Activated CD4-positive, alpha-beta T cell treated with anti-CD3 and anti-CD28 coated beads for 36 hours (primary cell): Measurements from ENCODE around the gene MAPK8IP2. TPM values are rescaled to one million over a fixed set of nuclear protein-coding genes. Genes with fewer than 3 reads are reported as not detected.
"Not testable (repeated sequence)": the region's sequence is repeated elsewhere in the genome, so short reads cannot be mapped to it uniquely, and the experiment has no call there.

Experiments
- ATAC-seq: fragments of 200-7000 bp; cut with Tn5 transposase; one replicate; pipeline ENCODE4 v1.10.0; 2021; ENCODE audit warnings: mild to moderate bottlenecking, moderate library complexity
- CTCF ChIA-PET: fragments of 350-600 bp; sonication (Branson Sonifier 250); formaldehyde crosslinking; loops from one replicate; lab custom pipeline; 2021; ENCODE audit warnings: antibody characterized with exemption; lab: Charles Lee
- POLR2A ChIA-PET: fragments of 350-600 bp; sonication (Branson Sonifier 250); formaldehyde crosslinking; loops from one replicate; lab custom pipeline; 2021; ENCODE audit warnings: antibody characterized with exemption, inconsistent platforms; lab: Charles Lee
- DNase-seq: peaks from one replicate; pipeline ENCODE4 v3.0.0-alpha.2; 2020
- H3K27ac Mint-ChIP-seq: one replicate; pipeline ENCODE4 v1.8.0; 2021; ENCODE audit warnings: mixed read lengths
- H3K27me3 Mint-ChIP-seq: one replicate; pipeline ENCODE4 v1.8.0; 2021; ENCODE audit warnings: mixed read lengths
- H3K36me3 Mint-ChIP-seq: one replicate; pipeline ENCODE4 v1.8.0; 2021; ENCODE audit warnings: low read depth, mixed read lengths
- H3K4me1 Mint-ChIP-seq: one replicate; pipeline ENCODE4 v1.8.0; 2021; ENCODE audit warnings: mixed read lengths
- H3K4me3 Mint-ChIP-seq: one replicate; pipeline ENCODE4 v1.8.0; 2021; ENCODE audit warnings: mild to moderate bottlenecking, moderate library complexity, mixed read lengths
- H3K9me3 Mint-ChIP-seq: one replicate; pipeline ENCODE4 v1.8.0; 2021; ENCODE audit warnings: low read depth, mixed read lengths
- intact Hi-C, 2 experiments: fragments of 100-400 bp; cut with DNase I in 1 of 2; cut with micrococcal nuclease in 1 of 2; formaldehyde crosslinking; loops; one replicate each; pipeline versions ENCODE4 v1.14.2 to v1.15.1; 2022 to 2024; cut with DNase I, micrococcal nuclease
- total RNA-seq, 2 experiments: library from RNA; stranded (reverse); gene quantifications; one replicate each; pipeline ENCODE4 v1.2.3, GENCODE V29; 2021

Gene MAPK8IP2
- total RNA-seq, 2 experiments from 2014 or later: 0.14 TPM

- CTCF ChIA-PET: interaction anchor here (0.8 to 1.2 kb wide), 4 partner anchors 19 to 54 kb away, joined by 3 to 5 read pairs (median 4); partner anchors contain the start of genes CHKB and SYCE3
- H3K9me3 Mint-ChIP-seq: no peaks in the 10 kb centered on the region
- peak overlapping the region; percentile 49 for H3K4me3 Mint-ChIP-seq
- DNase-seq (no peak), ATAC-seq (no peak)
- POLR2A ChIA-PET: interaction anchor here (0.6 kb wide), 2 partner anchors 19 to 278 kb away, joined by 5 read pairs; no protein-coding TSS in a partner anchor
- peaks cover 33% of the 10 kb centered on the region for H3K27me3 Mint-ChIP-seq
- H3K27ac Mint-ChIP-seq: no peak overlapping the region
- intact Hi-C loops: no loop called here
- peaks cover 7% of the 10 kb centered on the region for H3K4me1 Mint-ChIP-seq
- no peaks in the 10 kb centered on the region for H3K36me3 Mint-ChIP-seq
These were observed 1.2 kb downstream of the MAPK8IP2 start for GRCh38 chr22:50601669-50602337.

- Mint-ChIP-seq H3K4me1 (peaks cover 7% of the 10 kb centered on the region), H3K27me3 (peaks cover 36% of the 10 kb centered on the region), H3K36me3 (no peaks in the 10 kb centered on the region), H3K9me3 (no peaks in the 10 kb centered on the region), H3K4me3 (peak overlapping the region; percentile 49), H3K27ac (no peak overlapping the region)
- CTCF ChIA-PET: interaction anchor here (0.8 to 1.2 kb wide), 4 partner anchors 19 to 54 kb away, joined by 3 to 5 read pairs (median 4); partner anchors contain the start of genes CHKB and SYCE3
- intact Hi-C loops: no loop called here
- ATAC-seq (no peak), DNase-seq (no peak)
- POLR2A ChIA-PET: interaction anchor here (0.5 to 0.6 kb wide), 2 partner anchors 100 to 279 kb away, joined by 3 to 5 read pairs; no protein-coding TSS in a partner anchor
These were observed 1.7 kb downstream of the MAPK8IP2 start for GRCh38 chr22:50602338-50602700.

- no peaks in the 10 kb centered on the region for H3K36me3 Mint-ChIP-seq
- ChIA-PET CTCF (no interaction called here), POLR2A (no interaction called here)
- peaks cover 42% of the 10 kb centered on the region for H3K27me3 Mint-ChIP-seq
- peaks cover 7% of the 10 kb centered on the region for H3K4me1 Mint-ChIP-seq
- no peaks in the 10 kb centered on the region for H3K9me3 Mint-ChIP-seq
- ATAC-seq: no peak
- DNase-seq: no peak
- no peak overlapping the region for H3K27ac Mint-ChIP-seq
- H3K4me3 Mint-ChIP-seq: no peak overlapping the region
- intact Hi-C loops: no loop called here
These were observed 3.1 kb downstream of the MAPK8IP2 start for GRCh38 chr22:50603511-50604255.

GRCh38 chr22:50604256-50605001, 3.8 kb downstream of the MAPK8IP2 start:
- H3K27me3 Mint-ChIP-seq: peaks cover 42% of the 10 kb centered on the region
- POLR2A ChIA-PET: no interaction called here

GRCh38 chr22:50605002-50605612, 4.5 kb downstream of the MAPK8IP2 start:
- ChIA-PET CTCF (no interaction called here), POLR2A (no interaction called here)
- H3K27me3 Mint-ChIP-seq: peaks cover 36% of the 10 kb centered on the region
- no peak for DNase-seq
- no peak for ATAC-seq
- H3K27ac Mint-ChIP-seq: no peak overlapping the region
- no peaks in the 10 kb centered on the region for H3K36me3 Mint-ChIP-seq
- H3K4me1 Mint-ChIP-seq: peaks cover 3% of the 10 kb centered on the region
- H3K4me3 Mint-ChIP-seq: no peak overlapping the region
- H3K9me3 Mint-ChIP-seq: no peaks in the 10 kb centered on the region
- intact Hi-C loops: no loop called here

More at GRCh38 chr22:50604256-50605001, 3.8 kb downstream of the MAPK8IP2 start:
- CTCF ChIA-PET: no interaction called here
- Mint-ChIP-seq H3K36me3 (no peaks in the 10 kb centered on the region), H3K4me3 (no peak overlapping the region), H3K9me3 (no peaks in the 10 kb centered on the region), H3K4me1 (peaks cover 7% of the 10 kb centered on the region), H3K27ac (no peak overlapping the region)
- intact Hi-C loops: no loop called here
- ATAC-seq (no peak), DNase-seq (no peak)

GRCh38 chr22:50605613-50606074, 5.1 kb downstream of the MAPK8IP2 start:
- no peak overlapping the region for H3K4me3 Mint-ChIP-seq
- H3K27ac Mint-ChIP-seq: no peak overlapping the region
- ChIA-PET CTCF (no interaction called here), POLR2A (no interaction called here)
- DNase-seq (no peak), ATAC-seq (no peak)
- H3K4me1 Mint-ChIP-seq: peaks cover 3% of the 10 kb centered on the region
- no peaks in the 10 kb centered on the region for H3K9me3 Mint-ChIP-seq
- H3K27me3 Mint-ChIP-seq: peaks cover 36% of the 10 kb centered on the region
- no peaks in the 10 kb centered on the region for H3K36me3 Mint-ChIP-seq
- intact Hi-C loops: no loop called here

GRCh38 chr22:50606165-50606945, 5.8 kb downstream of the MAPK8IP2 start:
- CTCF ChIA-PET: no interaction called here
- DNase-seq (no peak), ATAC-seq (peak; percentile 48)
- no peak overlapping the region for H3K4me3 Mint-ChIP-seq
- peaks cover 38% of the 10 kb centered on the region for H3K27me3 Mint-ChIP-seq
- no peaks in the 10 kb centered on the region for H3K36me3 Mint-ChIP-seq
- H3K4me1 Mint-ChIP-seq: peaks cover 3% of the 10 kb centered on the region
- H3K27ac Mint-ChIP-seq: no peak overlapping the region
- intact Hi-C loops: no loop called here
- H3K9me3 Mint-ChIP-seq: no peaks in the 10 kb centered on the region
- POLR2A ChIA-PET: no interaction called here

- no peaks in the 10 kb centered on the region for H3K9me3 Mint-ChIP-seq
- no peaks in the 10 kb centered on the region for H3K36me3 Mint-ChIP-seq
- H3K27ac Mint-ChIP-seq: no peak overlapping the region
- H3K4me3 Mint-ChIP-seq: no peak overlapping the region
- peaks cover 31% of the 10 kb centered on the region for H3K27me3 Mint-ChIP-seq
- POLR2A ChIA-PET: no interaction called here
- ATAC-seq: no peak
- intact Hi-C loops: no loop called here
- no peak for DNase-seq
- CTCF ChIA-PET: no interaction called here
- no peaks in the 10 kb centered on the region for H3K4me1 Mint-ChIP-seq
These were observed 6.5 kb downstream of the MAPK8IP2 start for GRCh38 chr22:50606946-50607658.

- Mint-ChIP-seq H3K36me3 (no peaks in the 10 kb centered on the region), H3K4me1 (peaks cover 2% of the 10 kb centered on the region), H3K9me3 (no peaks in the 10 kb centered on the region), H3K4me3 (no peak overlapping the region), H3K27ac (no peak overlapping the region), H3K27me3 (peaks cover 27% of the 10 kb centered on the region)
- intact Hi-C loops: no loop called here
- ChIA-PET CTCF (no interaction called here), POLR2A (no interaction called here)
- no peak for DNase-seq
- no peak for ATAC-seq
These were observed 7.0 kb downstream of the MAPK8IP2 start for GRCh38 chr22:50607659-50608020.

GRCh38 chr22:50608058-50608840, 7.7 kb downstream of the MAPK8IP2 start:
- H3K36me3 Mint-ChIP-seq, ATAC-seq, H3K4me3 Mint-ChIP-seq, POLR2A ChIA-PET, H3K27ac Mint-ChIP-seq, intact Hi-C loops, H3K9me3 Mint-ChIP-seq, DNase-seq, H3K4me1 Mint-ChIP-seq: not testable (repeated sequence)
- CTCF ChIA-PET: interaction anchor here (1.4 kb wide), 1 partner anchor 13 kb away, joined by 3 read pairs; no protein-coding TSS in a partner anchor
- H3K27me3 Mint-ChIP-seq: peaks cover 22% of the 10 kb centered on the region
